T-helper 22 cell (primary cell): ENCODE data around the gene CST7.
"Not testable (repeated sequence)": the region's sequence is repeated elsewhere in the genome, so short reads cannot be mapped to it uniquely, and the experiment has no call there.

ENCODE experiments used
- DNase-seq: peaks from one replicate; pipeline ENCODE4 v3.0.0-alpha.2; 2020; ENCODE audit warnings: low read depth

Gene CST7

DNA sequence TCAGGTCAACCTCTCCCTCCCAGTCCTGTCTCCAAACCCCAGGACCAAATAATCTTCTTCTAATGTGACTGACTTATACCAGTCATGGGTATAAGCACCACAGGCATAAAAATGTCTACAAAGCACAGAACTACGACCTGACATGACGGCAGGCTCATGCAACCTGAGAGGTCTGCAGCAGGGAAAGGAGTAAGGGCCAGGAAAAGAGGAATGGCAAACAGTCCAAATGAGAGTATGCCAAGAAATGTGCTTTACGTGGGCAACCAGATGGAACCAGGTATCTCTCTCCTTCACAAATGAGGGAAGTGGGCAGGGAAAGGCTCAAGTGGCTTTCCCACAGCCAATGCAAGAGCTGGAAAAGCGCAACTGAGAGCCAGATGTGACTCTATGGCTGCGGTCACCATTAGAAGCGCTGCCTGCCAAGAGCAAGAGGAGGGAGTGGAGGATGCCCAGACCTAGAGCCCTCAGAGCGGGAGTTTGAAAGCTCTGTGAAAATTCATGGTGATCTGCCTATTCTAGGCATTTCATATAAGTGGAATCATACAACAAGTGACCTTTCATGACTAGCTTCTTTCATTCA lies 37.5 kb downstream of the CST7 start:
- DNase-seq = no peak

DNA sequence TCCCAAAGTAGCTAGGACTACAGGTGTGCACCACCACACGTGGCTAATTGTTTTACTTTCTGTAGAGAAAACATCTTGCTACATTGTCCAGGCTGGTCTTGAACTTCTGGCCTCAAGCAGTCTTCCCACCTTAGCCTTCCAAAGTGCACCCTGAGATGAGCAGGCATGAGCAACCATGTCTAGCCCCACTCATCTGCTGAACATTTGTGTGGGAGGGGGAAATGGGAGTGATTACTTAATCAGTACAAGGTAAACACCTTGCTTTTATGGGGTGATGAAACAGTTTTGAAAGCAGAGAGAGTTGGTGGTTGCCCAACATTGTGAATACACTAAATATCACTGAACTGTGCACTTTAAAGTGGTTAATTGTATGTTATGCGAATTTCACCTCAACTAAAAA lies 38.2 kb downstream of the CST7 start:
- DNase-seq = no peak

DNA sequence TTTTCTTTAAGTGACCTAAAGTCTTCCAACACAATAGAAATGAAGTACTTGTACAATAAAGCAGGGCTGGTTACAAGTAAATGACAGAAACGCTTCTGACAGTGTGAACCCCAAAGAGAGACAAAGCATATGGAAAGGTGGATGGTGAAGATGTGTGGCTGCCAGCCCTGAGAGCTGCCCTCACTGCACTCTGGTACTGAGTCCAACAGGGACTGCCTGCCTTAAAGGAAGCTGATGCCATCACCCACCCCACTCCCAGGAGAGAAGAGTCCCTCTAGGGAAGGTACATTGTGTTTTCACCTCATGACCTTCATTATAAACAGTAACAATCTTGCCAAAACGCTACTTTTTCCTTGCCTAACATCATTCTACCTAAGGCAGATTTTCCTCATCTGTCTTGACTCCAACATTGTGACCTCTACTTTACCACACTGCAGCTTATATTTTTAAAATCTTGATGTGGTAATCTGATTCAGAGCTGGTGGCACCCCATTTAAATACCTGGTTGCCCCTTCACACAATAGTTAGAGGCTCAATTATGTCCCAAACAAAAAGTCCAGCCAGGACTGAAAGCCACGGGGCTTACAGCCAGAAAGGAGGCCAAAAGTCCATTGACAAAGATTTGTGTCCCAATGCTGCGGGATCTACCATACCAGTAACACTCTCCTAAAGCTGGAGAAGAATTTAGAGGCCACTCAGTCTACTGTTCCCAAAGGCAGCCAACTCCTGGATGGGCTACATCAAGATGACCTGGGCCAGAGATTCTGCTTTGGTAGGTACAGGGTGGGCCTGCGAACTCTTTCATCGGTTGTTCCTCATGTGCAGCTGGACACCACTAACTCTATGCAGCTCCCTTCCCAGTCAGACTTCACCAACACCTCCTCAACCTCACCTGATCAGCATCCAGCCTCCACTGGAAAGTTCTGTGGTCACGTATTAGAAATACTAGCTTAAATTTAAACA lies 39.1 kb downstream of the CST7 start:
- DNase-seq = no peak

DNA sequence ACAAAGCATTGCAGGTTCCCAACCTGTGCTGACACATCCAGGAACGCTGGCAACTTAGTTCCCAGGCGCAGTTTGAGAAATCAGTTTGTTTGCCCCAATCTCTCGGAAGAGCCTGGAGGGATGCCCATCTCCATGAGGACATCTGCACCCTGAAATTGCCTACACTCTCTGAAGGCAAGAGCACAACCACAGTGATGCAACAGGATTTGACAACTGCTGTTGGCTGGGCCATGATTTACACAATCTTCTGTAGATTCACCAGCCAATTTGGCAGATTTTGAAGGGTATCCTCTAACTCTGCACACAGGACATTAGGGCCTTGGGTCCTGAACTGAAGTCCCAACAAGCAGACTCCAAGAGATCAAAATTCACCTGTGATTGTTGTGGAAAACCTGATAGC lies 40.1 kb downstream of the CST7 start:
- DNase-seq = no peak

DNA sequence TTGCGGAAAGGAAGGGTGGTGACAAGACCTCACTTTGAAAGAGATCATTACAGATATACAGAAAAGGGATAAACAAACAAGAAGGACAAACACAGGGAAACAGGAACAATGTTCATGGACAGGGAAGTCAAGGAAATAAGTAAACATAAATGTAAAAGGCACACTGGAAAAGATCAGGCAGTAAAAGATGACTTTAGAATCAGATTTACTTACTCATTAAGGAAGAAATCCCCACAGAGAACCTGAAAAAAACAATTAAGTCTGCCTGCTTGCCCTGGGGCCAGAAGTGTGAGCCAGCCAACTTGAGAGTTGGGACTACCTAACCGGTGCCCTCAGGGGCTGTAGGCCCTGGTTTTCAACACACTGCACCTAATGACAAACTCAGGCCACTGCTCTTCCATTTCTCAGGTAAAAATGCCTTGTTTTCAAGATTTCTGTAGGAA lies 41.8 kb downstream of the CST7 start:
- DNase-seq = no peak

DNA sequence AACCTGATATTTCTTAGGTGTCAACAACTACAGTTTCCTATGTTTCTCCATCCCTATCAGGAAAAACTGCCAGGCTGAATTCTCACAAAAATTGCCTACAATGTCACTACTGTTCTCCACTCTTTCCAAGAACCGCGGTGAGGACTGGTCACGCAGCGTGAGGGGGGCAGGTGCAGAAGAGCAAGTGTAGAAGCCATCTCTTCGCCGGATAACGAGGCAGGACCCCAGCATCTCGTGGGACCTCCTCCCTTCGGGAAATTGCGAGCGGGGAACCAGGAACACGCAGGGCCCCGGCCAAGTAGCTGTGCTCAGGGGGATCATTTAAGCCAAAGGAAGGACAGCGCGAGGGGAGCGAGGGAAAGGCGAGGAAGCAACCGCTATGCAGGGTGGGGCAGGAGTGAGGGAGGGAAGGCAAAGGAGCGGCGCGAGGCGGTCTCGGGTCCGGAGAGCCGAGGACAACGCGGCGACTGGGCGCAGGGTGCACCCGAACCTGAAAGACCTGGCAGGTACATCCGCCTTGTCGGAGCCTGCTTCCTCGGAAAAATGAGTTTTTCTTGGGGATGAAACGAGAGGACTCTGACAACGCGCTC lies 42.9 kb downstream of the CST7 start:
- DNase-seq = no peak

DNA sequence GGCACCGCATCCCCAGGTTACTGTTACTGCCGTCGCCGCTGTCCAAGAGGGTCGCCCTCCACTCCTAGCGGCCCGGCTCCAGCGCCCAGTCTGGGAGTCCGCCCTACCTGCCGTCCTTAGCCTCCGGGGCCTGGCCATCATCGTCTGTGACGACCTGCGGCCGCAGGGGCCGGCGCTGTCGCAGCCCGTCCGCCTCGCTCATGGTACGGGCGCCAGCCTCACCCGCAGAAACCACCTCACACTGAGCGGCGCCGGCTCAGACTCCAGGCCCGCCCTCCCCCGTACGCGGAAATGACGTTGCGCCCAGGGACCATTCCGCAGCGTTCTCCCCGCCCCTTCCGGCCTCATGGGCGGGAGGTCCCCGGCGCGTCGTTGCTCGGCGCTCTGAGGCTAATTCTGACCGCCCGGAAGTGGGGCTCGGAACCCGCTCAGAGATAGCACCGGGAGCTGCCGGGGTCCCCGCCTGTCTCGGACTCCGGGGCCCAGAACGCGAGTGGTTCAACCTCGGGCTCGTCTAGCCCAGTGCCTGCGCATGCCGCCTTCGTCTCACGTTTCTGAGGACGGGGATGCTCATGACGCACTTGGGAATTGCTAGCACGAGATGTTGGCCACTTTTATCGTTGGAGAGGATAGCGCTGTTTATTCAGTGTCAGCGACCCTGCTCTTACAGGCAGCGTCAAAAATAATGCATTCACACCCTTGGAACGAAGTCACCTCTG lies 43.6 kb downstream of the CST7 start, which contains the start of gene APMAP:
TSS of gene APMAP (minus strand) at position 265 of the 719 bp plus-strand sequence. CDS start at position 202, 63 bp downstream.
- DNase-seq = peak; percentile 92

DNA sequence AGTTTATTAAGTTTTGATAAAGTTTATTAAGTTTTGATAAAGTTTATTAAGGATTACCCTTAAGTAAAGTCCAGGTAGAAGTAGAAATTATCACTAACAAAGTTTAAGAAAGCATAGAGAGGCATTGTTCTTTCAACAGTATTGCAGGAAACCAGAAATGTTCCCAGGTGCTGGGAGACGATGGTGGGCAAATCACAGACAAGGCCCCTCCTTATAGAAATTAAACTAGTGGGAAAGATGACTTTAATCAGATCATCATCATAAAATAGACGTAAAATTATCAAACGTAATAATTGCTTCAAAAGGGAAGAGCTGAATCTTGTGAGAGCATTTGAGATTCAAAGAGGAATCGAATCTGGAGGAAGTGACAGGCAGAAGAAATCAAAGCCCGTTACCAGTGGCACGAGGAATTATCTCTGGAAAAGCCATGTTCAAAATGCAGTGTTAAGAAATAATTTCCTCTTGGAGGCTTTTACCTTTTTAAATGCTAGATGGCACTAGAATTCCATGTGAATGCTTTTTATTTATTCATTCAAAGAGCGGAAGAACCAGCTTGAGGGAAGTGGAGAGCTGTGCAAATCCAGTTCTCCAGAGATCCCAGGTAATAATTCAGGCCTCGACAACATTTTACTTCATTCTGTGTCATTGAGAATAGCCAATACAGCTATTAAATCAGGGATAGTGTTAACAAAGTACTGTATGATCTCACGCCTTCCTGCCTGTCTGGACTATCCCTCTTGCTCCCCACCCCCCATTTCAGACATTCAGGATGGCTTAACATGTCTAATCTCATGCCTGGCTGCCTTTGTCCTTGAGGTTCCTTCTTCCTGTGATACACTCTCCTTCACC lies 44.5 kb downstream of the CST7 start:
- no peak for DNase-seq

DNA sequence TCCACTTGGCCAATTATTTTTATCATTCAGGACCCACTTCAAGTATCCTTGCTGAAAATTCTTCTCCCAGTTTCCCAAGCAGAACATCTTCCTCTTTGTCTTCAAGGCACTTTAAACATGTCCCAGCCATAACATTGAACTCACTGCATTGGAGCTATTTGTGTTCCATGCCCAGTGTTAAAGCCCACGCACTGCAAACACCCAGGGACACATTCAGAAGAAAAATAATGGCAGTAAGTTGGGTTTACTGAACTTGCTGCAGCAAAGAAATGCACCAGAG lies 45.1 kb downstream of the CST7 start:
- no peak for DNase-seq

DNA sequence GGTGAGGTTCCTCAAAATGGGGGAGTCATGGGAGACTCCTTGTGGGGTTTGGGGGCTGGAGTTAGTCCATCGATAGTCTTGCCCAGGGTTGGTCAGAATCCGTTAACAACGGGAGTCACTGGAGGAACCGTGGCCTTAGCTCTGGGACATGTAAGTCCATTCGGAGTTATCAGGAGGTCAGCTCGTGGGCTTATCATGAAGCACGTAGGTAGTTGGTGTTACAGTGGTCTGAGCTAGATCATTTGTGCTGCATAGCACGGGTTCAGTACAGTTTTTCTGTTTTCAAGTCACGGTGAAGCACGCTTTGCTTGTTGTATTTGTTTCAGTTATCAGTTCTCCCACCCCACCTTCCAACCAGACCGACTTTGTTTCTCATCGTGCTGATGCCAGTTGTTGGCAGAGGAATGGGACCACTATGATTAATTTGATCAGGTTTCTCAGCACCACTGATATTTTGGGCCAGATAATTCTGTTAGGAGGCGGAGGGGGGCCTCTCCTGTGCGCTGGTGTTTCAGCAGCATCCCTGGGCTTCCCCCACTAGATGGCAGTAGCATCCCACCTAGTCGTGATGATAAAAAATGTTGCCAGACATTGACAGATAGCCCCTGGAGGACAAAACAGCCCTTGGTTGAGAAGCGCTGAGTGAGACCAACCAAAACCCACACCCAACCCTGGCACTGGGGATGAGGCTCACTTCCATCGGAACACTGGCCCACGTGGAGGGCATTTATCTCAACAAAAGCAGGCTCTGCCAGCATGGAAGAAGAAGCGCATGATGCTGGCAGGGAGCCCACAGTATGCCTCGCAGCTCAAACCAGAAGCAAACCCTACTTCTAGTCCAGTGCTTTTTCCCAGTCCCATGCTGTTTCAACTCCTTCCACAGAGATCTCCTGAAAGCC lies 45.6 kb downstream of the CST7 start:
- DNase-seq = peak; percentile 50

DNA sequence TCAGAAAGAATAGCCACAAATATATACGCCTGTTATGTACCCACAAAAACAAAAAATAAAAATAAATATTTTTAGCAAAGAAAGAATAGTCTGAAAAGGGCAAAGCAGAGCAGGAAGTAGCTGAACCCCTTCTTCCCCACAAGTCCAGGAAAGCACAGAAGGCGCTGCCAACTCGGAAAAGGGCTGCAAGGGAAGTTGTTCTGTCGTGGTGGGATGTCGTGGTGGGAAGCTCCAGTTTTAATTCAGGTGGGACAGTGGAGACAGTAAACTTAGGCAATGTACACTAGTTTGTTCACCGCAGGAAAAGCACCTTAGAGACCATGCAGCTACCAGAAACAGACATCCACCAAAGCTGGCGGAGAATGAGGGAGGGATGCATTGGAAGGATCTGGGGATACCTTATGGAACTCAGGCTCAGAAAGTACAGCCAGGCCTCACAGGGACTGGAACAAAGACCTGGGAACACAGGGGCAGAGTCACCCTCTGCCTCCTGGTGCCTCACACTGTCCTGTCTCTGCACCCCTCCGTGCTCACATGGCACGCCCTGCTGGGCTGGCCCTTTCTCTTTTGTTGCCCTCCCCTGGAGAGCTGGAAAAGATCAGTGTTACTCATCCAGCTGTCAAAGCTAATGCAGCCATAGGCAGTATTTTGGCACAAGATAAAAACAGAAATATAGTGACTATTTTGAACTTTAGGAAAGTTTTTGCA lies 46.8 kb downstream of the CST7 start:
- no peak for DNase-seq

DNA sequence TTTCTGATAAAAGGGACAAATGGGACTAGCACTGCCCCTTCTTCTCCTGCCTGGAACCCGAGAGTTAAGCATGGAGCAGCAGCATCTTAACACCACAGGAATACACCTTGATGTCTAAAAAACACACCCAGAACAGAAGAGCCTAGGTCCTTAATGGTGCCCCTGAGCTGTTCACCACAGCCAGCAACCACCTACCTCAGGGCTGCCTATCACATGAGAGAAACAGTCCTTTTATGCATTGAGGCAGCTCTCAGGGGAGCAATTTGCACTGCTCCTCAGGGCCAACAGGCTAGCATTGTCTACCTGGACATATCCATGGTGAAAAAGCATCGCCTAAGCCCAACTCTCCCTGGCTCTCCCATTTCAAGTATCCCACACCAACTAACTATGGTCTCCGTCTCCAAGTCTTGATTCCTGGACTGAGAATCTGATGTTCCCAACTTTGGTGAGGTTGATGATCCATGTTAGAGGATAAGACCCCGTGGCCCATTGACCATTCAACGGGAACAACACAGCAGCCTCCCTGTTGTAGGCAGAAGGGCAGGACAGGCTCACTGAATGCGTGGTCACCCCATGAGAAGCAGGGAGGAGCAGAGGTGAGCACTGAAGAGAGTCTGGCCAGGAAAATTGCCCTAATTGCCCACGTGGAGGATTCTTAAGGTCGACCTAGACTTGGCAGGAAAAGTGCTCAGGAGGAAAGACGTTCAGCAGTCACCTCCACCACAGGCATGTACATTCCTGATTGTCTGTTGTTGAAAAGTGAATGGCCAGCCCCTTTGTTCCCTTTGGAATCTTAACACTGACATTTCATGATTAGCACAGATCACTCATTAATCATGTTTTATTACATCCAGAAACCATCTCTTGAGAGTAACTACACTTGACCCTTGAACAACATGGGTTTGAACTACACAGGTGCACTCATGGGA lies 47.6 kb downstream of the CST7 start:
- DNase-seq = no peak

DNA sequence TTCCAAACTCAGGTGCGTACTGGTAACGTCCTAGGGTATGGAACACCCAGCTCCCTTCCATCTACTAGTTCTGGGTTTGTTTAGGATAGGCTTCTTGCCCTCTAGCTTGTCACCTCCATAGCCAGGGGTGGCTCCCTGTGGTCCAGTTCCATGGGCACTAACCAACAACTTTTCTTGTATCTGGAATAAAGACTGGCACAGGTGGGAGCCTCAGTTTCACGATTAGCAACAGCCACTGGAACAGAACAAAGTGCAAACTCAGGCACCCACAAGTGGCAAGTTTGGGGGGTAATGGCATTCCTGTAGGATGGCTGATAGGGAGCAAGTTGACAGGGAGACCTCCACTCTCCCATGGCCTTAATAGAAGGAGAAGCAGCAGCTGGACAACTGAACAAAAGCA lies 49.1 kb downstream of the CST7 start:
- no peak for DNase-seq

DNA sequence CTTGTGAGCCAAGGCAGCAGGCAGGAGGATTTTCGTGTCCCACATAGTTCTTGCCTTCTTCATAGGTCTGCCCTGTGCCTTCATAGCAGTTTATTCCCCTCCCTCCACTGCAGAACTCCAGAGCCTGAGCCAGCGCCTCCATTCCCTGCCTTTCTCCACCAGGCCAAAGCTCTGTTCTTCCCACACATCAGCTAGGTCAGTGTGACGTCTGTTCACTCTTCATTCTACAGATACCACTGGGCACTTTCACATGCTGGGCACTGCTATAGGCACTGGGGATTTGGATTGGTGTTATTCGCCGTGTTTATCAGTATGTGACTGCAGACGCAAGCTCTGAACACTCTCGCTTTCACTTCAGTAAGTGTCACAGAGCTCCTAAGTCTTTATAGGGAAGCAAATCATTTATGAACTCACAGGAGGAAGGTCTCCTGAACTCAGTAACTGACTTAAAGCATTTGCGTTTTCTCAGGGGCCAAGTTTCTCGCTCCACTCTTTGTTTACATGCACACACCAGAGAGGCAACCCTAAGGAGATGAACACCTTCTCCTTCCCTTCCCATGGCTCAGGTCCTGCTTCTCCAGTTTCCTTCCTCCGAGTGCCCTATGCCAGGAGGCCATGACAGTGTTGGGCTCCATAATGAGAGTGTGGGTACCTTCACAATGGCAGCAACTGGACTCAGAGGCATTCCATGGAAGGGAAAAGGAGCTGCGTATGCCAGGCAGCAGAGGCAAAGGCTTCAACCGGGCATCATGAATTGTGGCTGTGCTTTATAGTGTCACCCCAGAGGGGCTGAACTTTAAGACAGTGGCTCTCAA lies 49.8 kb downstream of the CST7 start:
- DNase-seq = no peak

DNA sequence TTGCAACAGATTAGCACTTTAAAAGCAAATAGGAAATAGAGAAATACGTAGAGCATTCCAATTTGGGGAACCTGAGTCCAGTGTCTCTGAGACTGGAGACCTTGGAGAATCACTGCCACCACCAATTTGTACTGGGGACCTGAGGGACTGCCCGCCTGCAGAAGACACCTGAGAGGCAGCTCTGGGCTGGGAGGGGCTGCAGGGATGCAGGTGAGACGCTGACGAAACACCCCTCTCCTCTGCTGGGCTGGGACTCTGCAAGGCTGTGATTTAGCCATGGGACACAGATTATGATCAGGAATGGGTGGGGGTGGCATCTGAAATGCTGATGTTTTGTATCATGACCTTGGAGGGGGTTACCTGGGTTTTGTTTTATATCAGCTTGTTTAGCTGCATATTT lies 50.5 kb downstream of the CST7 start:
- DNase-seq = no peak

DNA sequence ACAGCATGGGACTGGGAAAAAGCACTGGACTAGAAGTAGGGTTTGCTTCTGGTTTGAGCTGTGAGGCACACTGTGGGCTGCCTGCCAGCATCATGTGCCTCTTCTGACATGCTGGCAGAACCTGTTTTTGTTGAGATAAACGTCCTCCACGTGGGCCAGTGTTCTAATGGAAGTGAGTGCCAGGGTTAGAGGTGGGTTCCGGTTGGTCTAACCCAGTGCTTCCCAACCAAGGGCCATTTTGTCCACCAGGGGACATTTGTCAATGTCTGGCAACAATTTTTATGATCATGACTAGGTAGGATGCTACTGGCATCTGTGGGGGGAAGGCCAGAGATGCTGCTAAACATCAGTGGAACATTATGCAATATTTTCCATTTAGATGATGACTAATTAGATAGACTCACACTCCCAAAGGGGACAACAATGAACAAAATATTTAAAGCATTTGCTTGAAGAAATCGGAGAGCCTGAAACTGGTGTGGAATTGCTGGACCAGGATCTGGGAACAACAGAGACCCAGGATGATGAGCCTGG lies 51.3 kb downstream of the CST7 start:
- no peak for DNase-seq

DNA sequence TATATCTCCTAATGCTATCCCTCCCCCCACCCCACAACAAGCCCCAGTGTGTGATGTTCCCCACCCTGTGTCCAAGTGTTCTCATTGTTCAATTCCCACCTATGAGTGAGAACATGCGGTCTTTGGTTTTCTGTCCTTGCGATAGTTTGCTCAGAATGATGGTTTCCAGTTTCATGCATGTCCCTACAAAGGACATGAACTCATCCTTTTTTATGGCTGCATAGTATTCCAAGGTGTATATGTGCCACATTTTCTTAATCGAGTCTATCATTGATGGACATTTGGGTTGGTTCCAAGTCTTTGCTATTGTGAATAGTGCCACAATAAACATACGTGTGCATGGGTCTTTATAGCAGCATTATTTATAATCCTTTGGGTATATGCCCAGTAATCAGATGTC lies 52.3 kb downstream of the CST7 start:
- not testable (repeated sequence) for DNase-seq

DNA sequence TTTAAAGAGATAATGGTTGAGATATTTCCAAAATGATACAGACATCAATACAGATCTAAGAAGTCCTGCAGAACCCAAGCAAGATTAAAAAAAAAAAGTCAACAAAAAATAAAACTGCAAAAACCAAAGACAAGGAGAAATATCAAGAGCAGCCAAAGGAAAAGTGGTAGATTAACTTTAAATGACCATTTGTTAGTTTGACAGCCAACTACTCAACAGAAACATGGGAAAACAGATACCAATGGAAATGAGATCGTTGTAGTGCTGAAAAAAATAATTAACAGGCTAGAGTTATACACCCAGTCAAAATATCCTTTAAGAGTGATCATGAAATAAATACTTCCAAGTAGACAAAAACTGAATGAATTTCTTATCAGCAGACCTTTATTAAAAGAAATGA lies 53.9 kb downstream of the CST7 start:
- no peak for DNase-seq
